NCI-H510A (cell line): ENCODE data around the gene COL8A2.

ENCODE experiments used
- DNase-seq: peaks from one replicate; lab custom pipeline; 2025; lab: John Stamatoyannopoulos, UW

Gene COL8A2

GRCh38 chr1:36089393-36090121, 35.5 kb downstream of the COL8A2 start:
- DNase-seq: no peak

DNA sequence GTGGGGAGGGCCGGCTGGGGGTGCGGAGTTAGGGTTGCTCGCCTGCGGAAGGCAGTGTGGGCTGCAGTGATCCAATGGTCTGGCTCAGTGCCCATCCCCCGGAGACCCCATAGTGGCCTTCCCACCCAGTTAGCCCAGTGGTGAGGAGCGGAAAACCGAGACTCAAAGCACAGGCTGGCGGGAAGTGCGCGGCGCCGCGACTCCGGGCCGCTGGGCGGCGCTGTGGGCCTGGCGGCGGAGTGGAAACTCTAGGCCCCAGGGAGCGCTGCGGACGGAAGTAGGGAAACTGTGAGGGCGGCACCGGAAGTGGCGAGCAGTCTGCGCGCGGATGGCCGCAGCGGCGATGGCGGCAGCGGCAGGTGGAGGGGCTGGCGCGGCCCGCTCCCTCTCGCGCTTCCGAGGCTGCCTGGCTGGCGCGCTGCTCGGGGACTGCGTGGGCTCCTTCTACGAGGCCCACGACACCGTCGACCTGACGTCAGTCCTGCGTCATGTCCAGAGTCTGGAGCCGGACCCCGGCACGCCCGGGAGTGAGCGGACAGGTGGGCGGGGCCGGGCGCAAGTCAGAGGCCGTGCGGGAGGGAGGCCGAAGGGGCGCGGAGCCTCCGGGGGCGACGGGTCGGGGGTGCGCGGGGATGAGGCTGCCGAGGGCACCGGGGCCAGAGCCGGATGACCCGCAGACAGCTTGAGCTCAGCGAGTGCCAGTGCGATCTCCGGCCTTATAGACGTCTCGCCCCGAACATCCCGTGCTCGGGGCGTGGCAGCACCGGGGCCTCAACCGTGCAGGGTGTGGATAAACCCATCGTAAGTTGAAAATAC, 36.2 kb downstream of the COL8A2 start, which contains the start of gene ADPRS:
ADPRS (plus strand) TSS at position 316 of the 816 bp plus-strand sequence; CDS start at position 329, 13 bp downstream.
- peak; percentile 98 for DNase-seq

- no peak for DNase-seq
Observed at GRCh38 chr1:36088265-36088576, 36.8 kb downstream of the COL8A2 start.

DNA sequence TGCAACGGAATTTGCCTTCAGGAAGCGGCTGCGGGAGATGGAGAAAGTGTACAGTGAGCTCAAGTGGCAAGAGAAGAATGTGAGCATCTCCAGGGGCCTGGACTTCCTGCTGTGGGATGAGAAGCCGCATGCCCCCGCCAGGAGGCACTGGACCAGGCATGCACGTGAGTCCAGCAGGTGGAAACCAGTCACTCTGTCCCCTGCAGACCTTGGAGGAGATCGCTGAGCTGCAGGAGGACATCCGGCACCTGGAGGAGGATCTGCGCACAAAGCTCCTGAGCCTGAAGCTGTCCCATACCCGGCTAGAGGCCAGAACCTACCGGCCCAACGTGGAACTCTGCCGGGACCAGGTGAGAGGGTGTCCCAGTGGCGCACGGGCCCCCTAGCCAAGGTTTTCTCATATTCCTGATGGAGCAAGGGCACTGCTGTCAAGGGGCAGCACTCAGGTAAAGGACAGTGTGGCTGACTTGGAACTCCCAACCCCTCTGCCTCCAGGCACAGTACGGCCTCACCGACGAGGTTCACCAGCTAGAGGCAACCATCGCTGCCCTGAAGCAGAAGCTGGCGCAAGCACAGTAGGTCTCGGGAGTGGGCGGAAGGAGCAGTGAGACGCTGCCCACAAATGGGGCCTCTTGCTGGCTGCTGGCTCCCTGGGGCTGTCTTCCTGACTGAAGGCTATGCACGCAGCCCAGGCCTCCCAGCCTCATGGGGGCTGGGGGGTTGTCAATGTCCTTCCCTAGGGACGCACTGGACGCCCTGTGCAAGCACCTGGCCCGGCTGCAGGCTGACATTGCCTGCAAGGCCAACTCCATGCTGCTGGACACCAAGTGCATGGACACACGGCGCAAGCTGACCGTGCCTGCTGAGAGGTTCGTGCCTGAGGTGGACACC, 37.5 kb downstream of the COL8A2 start:
- no peak for DNase-seq

DNA sequence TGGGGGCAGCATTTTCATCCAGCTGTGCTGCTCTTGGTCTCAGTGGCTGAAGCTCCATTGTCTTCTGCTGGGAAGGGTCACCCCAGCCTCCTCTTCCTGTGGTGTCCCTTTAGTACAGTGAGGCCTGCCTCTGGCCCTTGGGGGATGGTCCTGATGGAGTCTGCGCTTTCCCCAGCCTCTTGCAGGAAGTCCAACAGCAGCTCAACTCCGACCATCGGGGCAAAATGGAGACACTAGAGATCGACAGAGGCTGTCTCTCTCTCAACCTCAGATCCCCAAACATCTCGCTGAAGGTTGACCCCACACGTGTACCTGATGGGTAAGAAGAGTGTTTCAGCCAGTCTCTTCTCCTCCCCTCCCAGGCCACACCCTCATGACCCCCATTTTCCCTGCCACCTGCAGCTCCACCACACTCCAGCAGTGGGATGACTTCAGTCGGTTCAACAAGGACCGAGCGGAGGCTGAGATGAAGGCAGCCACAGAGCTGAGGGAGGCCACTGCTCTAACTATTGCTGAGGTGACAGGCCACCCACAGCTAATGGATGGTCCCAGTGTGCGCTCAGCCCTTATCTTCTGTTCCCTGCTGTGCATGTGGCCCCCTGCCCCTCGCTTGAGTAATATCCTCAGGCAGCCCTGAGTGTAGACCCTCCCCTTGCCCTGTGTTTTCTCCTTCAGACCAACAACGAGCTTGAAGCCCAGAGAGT, 38.3 kb downstream of the COL8A2 start:
- DNase-seq: no peak

DNA sequence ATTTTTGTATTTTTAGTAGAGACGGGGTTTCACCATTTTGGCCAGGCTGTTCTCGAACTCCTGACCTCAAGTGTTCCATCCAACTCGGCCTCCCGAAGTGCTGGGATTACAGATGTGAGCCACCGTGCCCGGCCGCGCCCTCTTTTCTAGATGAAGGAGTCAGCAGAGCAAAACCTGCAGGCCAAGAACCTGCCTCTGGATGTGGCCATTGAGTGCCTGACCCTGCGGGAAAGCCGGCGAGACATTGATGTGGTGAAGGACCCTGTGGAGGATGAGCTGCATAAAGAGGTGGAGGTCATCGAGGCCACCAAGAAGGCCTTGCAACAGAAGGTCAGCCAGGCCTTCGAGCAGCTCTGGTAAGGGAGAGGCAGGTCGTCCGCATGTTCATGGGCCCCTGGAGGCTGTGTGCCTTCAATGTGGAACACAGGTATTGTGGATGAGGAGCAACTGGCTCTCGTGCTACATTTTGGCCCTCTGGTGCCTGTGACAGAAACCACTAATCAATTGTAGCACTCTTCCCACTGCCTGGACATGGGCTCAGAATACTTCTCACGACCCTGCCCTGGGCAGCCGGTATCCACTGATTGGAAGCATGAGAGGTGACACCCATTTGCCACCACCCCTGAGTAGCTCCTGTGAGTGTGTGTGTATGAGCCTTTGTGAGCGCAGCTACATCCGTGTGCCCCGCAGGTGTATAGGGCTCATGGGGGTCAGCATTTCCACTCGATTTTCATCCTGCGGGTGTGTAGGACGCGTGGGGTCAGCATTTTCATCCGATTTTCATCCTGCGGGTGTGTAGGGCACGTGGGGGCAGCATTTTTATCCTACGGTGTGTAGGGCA, 39.1 kb downstream of the COL8A2 start:
- DNase-seq: no peak

GRCh38 chr1:36085126-36085525, 39.9 kb downstream of the COL8A2 start:
- no peak for DNase-seq

DNA sequence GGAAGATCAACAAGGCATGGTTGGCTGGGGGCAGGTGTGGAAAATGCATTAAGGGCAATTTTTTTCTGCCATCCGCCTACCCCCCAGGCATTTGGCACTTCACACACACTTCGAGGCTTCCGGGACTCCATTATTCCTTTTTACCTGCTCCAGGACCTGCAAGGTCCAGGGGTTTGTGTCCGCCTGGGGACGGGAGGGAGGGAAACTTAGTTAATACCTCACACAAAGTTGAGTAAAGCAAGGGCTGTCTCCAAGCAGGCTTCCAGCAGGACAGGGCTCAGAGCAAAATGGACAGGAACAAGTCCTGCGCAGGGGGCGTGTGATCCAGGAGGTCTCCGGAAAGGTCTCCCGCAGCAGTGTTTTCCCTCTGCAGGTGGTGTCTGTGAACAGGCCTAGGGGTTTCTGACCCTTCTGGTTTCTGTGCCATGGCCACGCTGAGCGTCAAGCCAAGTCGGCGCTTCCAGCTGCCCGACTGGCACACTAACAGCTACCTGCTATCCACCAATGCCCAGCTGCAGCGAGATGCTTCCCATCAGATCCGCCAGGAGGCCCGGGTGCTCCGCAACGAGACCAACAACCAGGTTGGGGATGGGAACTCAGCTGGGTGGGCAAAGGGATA, 40.4 kb downstream of the COL8A2 start:
- DNase-seq: no peak

DNA sequence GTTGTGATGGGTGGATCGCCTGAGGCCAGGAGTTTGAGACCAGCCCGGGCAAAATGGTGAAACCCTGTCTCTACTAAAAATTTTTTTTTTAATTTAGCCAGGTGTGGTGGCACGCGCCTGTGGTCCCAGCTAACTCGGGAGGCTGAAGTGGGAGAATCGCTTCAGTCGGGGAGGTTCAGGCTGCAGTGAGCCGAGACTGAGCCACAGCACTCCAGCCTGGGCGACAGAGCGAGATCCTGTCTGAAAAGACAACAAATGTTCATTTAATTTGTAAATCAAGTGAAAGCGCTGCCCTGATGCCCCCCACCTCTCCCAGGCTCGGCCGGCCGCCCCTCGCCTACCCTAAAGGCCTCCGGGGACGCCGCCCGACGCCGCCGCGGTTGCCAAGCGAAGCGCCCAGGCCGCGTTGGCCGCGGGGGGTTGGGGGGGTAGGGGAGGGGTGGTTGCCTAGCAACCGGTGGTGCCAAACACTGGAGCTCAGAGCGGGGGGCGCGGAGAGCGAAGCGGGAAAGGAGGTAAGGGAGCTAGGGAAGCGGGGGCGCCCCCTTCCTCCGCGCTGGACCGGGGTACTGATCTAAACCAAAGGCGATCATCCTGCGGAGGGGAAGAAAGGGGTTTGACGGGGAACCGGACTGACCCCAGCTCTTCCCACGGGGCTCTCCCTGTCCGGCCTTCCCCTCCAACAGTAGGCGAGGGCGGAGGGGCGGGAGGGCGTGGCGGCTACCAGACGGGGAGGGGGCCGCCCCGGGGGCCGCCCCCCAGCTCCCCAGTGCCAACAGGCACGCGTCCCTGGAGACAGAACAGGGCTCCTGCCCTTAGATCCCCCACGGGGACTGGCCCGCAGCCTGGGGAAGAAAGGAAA, 41.2 kb downstream of the COL8A2 start, which contains the start of gene TEKT2:
TEKT2 (plus strand) TSS at position 460 of the 862 bp plus-strand sequence. CDS start 828 bp downstream, outside the sequence.
- DNase-seq: peak; percentile 87

DNA sequence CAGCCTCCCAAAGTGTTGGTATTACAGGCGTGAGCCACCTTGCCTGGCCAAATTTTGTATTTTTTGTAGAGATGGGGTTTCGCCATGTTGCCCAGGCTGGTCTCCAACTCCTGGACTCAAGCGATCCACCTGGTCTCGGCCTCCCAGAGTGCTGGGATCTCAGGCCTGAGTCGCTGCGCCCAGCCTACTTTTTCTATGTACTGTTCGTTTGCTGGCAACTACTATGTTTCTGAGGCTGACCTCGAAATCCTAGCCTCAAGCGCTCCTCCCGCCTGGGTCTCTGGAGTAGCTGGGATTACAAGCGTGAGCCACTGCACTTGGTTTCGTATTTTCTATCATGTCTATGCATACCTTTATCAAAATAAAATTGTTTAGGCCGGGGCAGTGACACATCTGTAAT, 41.8 kb downstream of the COL8A2 start:
- DNase-seq: no peak

DNA sequence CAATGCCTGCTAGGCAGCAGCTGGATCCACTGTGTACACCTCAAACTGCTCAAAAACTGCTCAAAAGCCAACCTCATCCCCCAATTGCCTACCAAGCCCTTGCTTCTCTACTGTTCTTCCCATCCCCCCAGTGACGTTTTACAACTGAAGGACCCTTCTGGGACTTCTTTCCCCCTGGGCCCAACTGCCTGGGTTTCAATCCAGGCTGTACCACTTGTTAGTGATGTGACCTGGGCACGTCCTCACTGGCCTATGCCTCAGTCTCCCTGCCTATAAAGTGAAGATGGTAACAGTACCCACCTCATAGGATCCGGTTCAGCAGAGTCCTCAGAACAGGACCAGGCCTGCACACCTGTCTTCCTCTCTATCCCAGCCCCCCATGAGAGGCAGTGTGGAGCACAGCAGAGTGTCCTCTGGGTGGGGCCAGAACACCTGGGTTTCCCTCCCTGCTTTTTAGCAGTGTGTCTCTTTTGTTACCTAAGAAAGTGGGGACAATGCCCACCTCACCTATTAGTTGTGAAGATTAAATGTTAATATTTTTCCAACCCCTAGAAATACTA, 43.0 kb downstream of the COL8A2 start:
- peak; percentile 20 for DNase-seq

DNA sequence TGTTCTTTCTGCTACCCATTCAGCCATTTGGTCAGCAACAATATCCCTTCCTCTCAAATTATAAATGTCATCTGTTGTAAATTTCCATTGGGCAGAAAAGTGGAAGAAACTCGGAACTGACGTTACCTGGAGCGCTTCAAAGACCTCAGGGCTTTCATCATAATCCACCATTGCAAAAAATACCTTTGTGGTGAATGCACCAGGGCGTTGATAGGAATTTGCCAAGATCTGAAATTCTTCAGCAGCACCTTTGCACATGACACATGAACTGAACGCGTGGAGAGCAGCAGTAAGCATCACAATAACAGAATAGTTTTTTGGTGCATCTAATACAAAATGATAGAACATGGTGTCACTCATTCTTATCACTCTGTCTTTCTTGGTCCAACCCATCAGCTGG, 44.2 kb downstream of the COL8A2 start:
- no peak for DNase-seq

GRCh38 chr1:36080236-36080635, 44.8 kb downstream of the COL8A2 start:
- DNase-seq: no peak

DNA sequence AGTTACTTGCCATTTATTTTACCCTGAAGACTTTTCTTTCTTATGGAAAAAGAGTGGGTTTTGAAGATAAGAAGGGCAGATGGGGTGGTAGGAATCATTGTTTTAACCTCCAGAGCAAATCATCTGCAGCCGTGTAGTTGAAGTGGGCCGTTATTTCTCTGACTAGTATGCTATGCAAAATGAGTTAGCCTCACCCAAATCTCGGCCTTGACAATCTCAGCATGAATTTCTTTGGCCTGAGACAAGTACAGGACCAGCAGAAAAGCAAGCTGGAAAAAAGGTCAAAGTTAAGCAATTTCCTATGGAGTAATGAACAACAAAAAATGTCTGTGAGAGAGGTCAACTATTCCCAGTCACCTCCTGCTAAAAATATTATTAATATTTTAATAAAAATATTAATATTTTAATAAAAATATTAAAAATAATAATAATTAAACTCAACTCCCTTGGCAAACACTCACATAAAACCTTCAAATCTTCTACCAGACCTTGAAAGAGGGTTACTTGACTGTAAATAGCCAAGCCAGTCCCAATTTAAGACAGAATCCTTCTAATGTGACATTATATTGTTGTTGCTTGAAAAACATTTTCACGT, 47.9 kb downstream of the COL8A2 start:
- no peak for DNase-seq

GRCh38 chr1:36070349-36070748, 54.7 kb downstream of the COL8A2 start:
- peak; percentile 86 for DNase-seq

- no peak for DNase-seq
Observed at GRCh38 chr1:36068866-36069265, 56.2 kb downstream of the COL8A2 start.

DNA sequence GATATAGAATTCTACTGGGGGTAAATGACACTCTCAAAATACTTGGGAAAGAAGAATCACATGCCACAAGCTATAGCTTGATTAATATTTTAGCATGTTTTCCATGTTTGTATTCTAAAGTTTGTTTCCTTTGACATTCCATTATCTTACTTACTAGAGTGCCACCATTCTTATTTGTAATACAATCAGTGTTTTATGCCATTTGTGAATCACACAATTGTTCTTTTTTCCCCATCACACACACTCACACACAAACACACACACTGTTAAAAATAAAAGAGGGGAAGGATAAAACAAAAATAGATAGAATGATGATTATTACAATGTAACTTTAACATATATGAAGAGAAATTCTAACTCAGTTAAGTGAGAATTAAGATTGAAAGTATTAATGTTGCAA, 57.2 kb downstream of the COL8A2 start:
- no peak for DNase-seq

GRCh38 chr1:36062315-36062714, 62.7 kb downstream of the COL8A2 start:
- no peak for DNase-seq

- no peak for DNase-seq
Observed at GRCh38 chr1:36055706-36056105, 69.3 kb downstream of the COL8A2 start.
